GM18511 (cell line): ENCODE measurements around the gene INPP4B.
"Not testable (repeated sequence)": the region's sequence is repeated elsewhere in the genome, so short reads cannot be mapped to it uniquely, and the experiment has no call there.

Source experiments
- ATAC-seq: cut with Tn5 transposase; IDR thresholded peaks from one replicate; pipeline ENCODE4 v1.9.1; 2021; ENCODE audit warnings: mild to moderate bottlenecking, moderate library complexity; ENCODE audit not compliant: unreplicated experiment

The INPP4B gene

GRCh38 chr4:142112451-142112850 lies 733.6 kb downstream of the INPP4B start:
- ATAC-seq: no peak

GRCh38 chr4:142110136-142110535 lies 736.0 kb downstream of the INPP4B start:
- ATAC-seq: no peak

GRCh38 chr4:142104041-142104440 lies 742.1 kb downstream of the INPP4B start:
- ATAC-seq: no peak

GRCh38 chr4:142101401-142101800 lies 744.7 kb downstream of the INPP4B start:
- no peak for ATAC-seq

GRCh38 chr4:142100941-142101340 lies 745.2 kb downstream of the INPP4B start:
- no peak for ATAC-seq

GRCh38 chr4:142098900-142099545 lies 747.1 kb downstream of the INPP4B start:
- ATAC-seq: no peak

- ATAC-seq: no peak
Observed at GRCh38 chr4:142098380-142098779, 747.7 kb downstream of the INPP4B start.

- no peak for ATAC-seq
Observed at GRCh38 chr4:142097015-142097414, 749.1 kb downstream of the INPP4B start.

- no peak for ATAC-seq
Observed at GRCh38 chr4:142095886-142096605, 750.1 kb downstream of the INPP4B start.

GRCh38 chr4:142092941-142093340 lies 753.2 kb downstream of the INPP4B start:
- ATAC-seq: no peak

GRCh38 chr4:142091691-142092182 lies 754.4 kb downstream of the INPP4B start:
- ATAC-seq: no peak

GRCh38 chr4:142091085-142091513 lies 755.0 kb downstream of the INPP4B start:
- no peak for ATAC-seq

GRCh38 chr4:142088906-142089305 lies 757.2 kb downstream of the INPP4B start:
- ATAC-seq: no peak

GRCh38 chr4:142085513-142086292 lies 760.4 kb downstream of the INPP4B start:
- no peak for ATAC-seq

GRCh38 chr4:142083264-142083663 lies 762.8 kb downstream of the INPP4B start:
- ATAC-seq: no peak

GRCh38 chr4:142081025-142081424 lies 765.1 kb downstream of the INPP4B start:
- no peak for ATAC-seq

- ATAC-seq: no peak
Observed at GRCh38 chr4:142079959-142080358, 766.1 kb downstream of the INPP4B start.

- ATAC-seq: no peak
Observed at GRCh38 chr4:142077048-142077447, 769.1 kb downstream of the INPP4B start.

- ATAC-seq: not testable (repeated sequence)
Observed at GRCh38 chr4:142068304-142068703, 777.8 kb downstream of the INPP4B start.

GRCh38 chr4:142066562-142066961 lies 779.5 kb downstream of the INPP4B start:
- not testable (repeated sequence) for ATAC-seq

GRCh38 chr4:142065086-142065647 lies 780.9 kb downstream of the INPP4B start:
- no peak for ATAC-seq
